SK-N-SH treated with all-trans-retinoic acid at 6 μM for 48 hours (cell line): ENCODE measurements around the gene TNFRSF17.

Experiments used
- ARNTL ChIP-seq: fragments of 450-650 bp; formaldehyde crosslinking; IDR thresholded peaks from 2 replicates; pipeline ENCODE4 v1.5.0; 2020; ENCODE audit warnings: low read depth, mild to moderate bottlenecking, moderate library complexity, borderline replicate concordance
- BACH2 ChIP-seq: fragments of 250-450 bp; sonication (Bioruptor Pico); IDR thresholded peaks from 2 replicates; pipeline ENCODE4 v1.9.0; 2021; ENCODE audit warnings: mild to moderate bottlenecking, borderline replicate concordance
- CSDC2 ChIP-seq: fragments of 250-450 bp; sonication (Bioruptor Pico); IDR thresholded peaks from 2 replicates; pipeline ENCODE4 v1.5.0; 2020; ENCODE audit warnings: mild to moderate bottlenecking, moderate library complexity
- ESRRG ChIP-seq: fragments of 250-450 bp; sonication (Bioruptor Pico); IDR thresholded peaks from 2 replicates; pipeline ENCODE4 v1.6.1; 2021; ENCODE audit warnings: mild to moderate bottlenecking
- GLIS3 ChIP-seq: fragments of 250-450 bp; sonication (Bioruptor Pico); IDR thresholded peaks from 2 replicates; pipeline ENCODE4 v1.5.0; 2020; ENCODE audit warnings: mild to moderate bottlenecking, moderate library complexity
- ISL1 ChIP-seq: fragments of 250-450 bp; sonication (Bioruptor Pico); IDR thresholded peaks from 2 replicates; pipeline ENCODE4 v2.1.2; 2022; ENCODE audit warnings: mild to moderate bottlenecking, moderate library complexity
- PPARA ChIP-seq: fragments of 250-450 bp; sonication (Bioruptor Pico); IDR thresholded peaks from 2 replicates; pipeline ENCODE4 v1.5.0; 2020; ENCODE audit warnings: mild to moderate bottlenecking, borderline replicate concordance
- RARB ChIP-seq: fragments of 250-450 bp; sonication (Bioruptor Pico); IDR thresholded peaks from 2 replicates; pipeline ENCODE4 v1.8.0; 2021; ENCODE audit warnings: mild to moderate bottlenecking, moderate library complexity
- TCF4 ChIP-seq: fragments of 250-450 bp; sonication (Bioruptor Pico); IDR thresholded peaks from 2 replicates; pipeline ENCODE4 v1.8.0; 2021; ENCODE audit warnings: mild to moderate bottlenecking, moderate library complexity, borderline replicate concordance
- TOX ChIP-seq: fragments of 250-450 bp; sonication (Bioruptor Pico); IDR thresholded peaks from 2 replicates; pipeline ENCODE4 v1.8.0; 2021; ENCODE audit warnings: mild to moderate bottlenecking, moderate library complexity, borderline replicate concordance
- ZC3H10 ChIP-seq: fragments of 250-450 bp; sonication (Bioruptor Pico); IDR thresholded peaks from 2 replicates; pipeline ENCODE4 v1.5.1; 2021; ENCODE audit warnings: mild to moderate bottlenecking, moderate library complexity
- ZFP3 ChIP-seq: fragments of 250-450 bp; sonication (Bioruptor Pico); IDR thresholded peaks from 2 replicates; pipeline ENCODE4 v1.5.0; 2020; ENCODE audit warnings: mild to moderate bottlenecking, moderate library complexity
- ZFP30 ChIP-seq: fragments of 450-650 bp; formaldehyde crosslinking; IDR thresholded peaks from 2 replicates; pipeline ENCODE4 v1.5.0; 2022; ENCODE audit warnings: mild to moderate bottlenecking, moderate library complexity
- TF ChIP-seq, protein P1 (sequence below): fragments of 250-450 bp; sonication (Bioruptor Pico); IDR thresholded peaks from 2 replicates; pipeline ENCODE4 v1.8.0; 2020; ENCODE audit warnings: mild to moderate bottlenecking, moderate library complexity, borderline replicate concordance

- TF ChIP-seq TOX (CRISPR knock-in tag), result no peak
- no peak for TF ChIP-seq ZFP30 (CRISPR knock-in tag)
- TF ChIP-seq PPARA (CRISPR knock-in tag), result no peak
- TF ChIP-seq ZC3H10 (CRISPR knock-in tag), result no peak
- TF ChIP-seq ZFP3 (CRISPR knock-in tag), result peak; percentile 89
- no peak for TF ChIP-seq GLIS3 (CRISPR knock-in tag)
- TF ChIP-seq ESRRG, result no peak
- TF ChIP-seq, protein P1, sequence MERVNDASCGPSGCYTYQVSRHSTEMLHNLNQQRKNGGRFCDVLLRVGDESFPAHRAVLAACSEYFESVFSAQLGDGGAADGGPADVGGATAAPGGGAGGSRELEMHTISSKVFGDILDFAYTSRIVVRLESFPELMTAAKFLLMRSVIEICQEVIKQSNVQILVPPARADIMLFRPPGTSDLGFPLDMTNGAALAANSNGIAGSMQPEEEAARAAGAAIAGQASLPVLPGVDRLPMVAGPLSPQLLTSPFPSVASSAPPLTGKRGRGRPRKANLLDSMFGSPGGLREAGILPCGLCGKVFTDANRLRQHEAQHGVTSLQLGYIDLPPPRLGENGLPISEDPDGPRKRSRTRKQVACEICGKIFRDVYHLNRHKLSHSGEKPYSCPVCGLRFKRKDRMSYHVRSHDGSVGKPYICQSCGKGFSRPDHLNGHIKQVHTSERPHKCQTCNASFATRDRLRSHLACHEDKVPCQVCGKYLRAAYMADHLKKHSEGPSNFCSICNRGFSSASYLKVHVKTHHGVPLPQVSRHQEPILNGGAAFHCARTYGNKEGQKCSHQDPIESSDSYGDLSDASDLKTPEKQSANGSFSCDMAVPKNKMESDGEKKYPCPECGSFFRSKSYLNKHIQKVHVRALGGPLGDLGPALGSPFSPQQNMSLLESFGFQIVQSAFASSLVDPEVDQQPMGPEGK (CRISPR knock-in tag), result peak; percentile 58; the same call in 1 of the 2 replicates
- TF ChIP-seq BACH2, result no peak
- TF ChIP-seq TCF4 (CRISPR knock-in tag), result no peak
- peak; percentile 93; the same call in 1 of the 2 replicates for TF ChIP-seq CSDC2
- TF ChIP-seq ARNTL (CRISPR knock-in tag), result peak; percentile 44; the same call in 1 of the 2 replicates
- TF ChIP-seq RARB (CRISPR knock-in tag), result no peak
- no peak for TF ChIP-seq ISL1 (CRISPR knock-in tag)
Measured at GRCh38 chr16:11915644-11916523, 49.1 kb upstream of the TNFRSF17 start, which contains the start of gene GSPT1.
